ENCODE measurements around the gene PRRC1. TPM values are rescaled to one million over a fixed set of nuclear protein-coding genes. Genes with fewer than 3 reads are reported as not detected.

PRRC1 gene
- total RNA-seq, 4 donors from 2014 or later, result 34.1 to 60.9 (median 46.3) TPM

DNA sequence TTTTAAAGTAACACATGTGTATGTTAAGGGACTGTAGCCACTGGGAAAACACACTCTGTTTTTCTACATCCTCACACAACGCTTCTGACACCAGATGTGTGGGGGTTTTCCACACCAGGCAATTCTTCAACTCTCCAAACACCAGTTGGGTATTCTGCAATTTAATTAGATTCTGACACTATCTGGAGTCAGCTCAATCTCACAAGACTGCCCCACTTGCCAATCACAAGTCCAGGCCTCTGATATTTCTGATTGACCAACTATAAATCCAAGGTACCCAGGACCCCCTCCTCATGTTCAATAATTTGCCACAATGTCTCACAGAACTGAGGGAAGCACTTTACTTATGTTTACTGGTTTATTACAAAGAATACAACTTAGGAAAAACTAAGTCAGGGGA lies 70.9 kb downstream of the PRRC1 start:
- Histone ChIP-seq H3K27me3 (no peaks in the 10 kb centered on the region), H3K4me1 (no peaks in the 10 kb centered on the region), H3K27ac (no peak overlapping the region), H3K9me3 (no peaks in the 10 kb centered on the region), H3K36me3 (no peaks in the 10 kb centered on the region), H3K4me3 (no peak overlapping the region)
- no peak for TF ChIP-seq POLR2A (IDR thresholded peaks at IDR 0.05)
- TF ChIP-seq, protein P1, sequence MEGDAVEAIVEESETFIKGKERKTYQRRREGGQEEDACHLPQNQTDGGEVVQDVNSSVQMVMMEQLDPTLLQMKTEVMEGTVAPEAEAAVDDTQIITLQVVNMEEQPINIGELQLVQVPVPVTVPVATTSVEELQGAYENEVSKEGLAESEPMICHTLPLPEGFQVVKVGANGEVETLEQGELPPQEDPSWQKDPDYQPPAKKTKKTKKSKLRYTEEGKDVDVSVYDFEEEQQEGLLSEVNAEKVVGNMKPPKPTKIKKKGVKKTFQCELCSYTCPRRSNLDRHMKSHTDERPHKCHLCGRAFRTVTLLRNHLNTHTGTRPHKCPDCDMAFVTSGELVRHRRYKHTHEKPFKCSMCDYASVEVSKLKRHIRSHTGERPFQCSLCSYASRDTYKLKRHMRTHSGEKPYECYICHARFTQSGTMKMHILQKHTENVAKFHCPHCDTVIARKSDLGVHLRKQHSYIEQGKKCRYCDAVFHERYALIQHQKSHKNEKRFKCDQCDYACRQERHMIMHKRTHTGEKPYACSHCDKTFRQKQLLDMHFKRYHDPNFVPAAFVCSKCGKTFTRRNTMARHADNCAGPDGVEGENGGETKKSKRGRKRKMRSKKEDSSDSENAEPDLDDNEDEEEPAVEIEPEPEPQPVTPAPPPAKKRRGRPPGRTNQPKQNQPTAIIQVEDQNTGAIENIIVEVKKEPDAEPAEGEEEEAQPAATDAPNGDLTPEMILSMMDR (IDR thresholded peaks at IDR 0.05), result no peak
- DNase-seq, result no peak

DNA sequence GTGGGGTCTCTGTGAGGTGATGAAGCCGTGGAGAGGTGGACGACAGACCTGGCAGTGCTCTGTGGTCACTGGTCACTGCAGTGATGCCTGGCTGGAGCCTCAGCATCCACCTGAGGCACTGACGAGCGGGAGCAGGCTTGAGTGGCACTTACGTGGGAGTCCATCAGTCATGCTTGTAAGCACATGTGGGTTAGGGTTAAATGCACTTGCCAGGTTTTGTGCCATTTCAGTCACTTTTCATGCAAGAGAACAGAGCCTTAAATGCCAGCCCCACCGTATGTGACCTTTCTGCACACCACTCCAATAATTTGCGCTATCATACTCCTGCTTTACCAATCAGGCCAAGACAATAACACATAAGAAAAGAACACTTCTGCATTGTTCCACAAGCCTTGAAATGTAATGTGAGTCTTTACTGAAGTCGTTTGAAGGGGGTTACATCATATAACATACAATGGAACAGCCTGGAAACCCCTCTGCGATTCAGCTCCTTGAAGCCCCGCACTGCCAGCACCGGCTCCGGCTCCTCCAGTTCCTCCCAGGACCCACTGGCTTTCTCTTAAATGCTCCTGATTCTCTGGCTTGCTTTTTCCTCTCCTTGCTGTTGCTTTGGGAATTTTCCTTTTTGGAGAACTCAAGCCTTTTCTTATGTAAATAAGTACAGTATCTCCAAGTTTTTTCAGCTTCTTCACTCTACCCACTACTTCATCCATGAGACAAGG lies 72.0 kb downstream of the PRRC1 start:
- Histone ChIP-seq H3K4me1 (no peaks in the 10 kb centered on the region), H3K4me3 (no peak overlapping the region), H3K27ac (no peak overlapping the region), H3K27me3 (no peaks in the 10 kb centered on the region), H3K36me3 (no peaks in the 10 kb centered on the region), H3K9me3 (no peaks in the 10 kb centered on the region)
- TF ChIP-seq, protein P1 (IDR thresholded peaks at IDR 0.05), result no peak
- TF ChIP-seq POLR2A (IDR thresholded peaks at IDR 0.05), result no peak
- DNase-seq, result no peak

DNA sequence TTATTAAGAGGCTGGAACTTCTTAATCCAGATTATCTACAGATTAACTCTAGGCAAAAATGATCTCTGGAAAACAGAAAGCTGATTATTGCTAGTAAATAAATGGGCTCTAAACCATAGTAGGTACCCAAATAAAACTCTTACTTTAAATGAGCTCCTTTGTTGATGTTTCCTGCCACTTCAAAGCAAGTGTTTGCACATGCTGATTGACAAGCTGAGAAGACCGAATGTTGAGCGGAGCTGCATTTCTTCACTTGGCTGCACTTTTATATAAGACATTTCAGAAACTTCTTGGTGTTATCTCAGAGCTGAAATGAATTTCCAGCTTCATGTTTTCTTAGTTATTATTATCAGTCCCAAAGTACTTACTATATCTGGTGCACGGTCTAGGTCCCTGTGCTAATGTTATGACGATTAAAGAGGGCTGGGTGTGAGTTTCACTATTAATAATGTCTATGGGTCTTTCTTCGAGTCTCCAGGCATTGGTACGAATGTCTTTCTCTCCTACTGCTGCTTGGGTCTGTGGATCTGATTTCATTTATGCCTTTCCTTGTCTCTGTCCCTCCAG lies 72.8 kb downstream of the PRRC1 start:
- DNase-seq, result no peak
- Histone ChIP-seq H3K27ac (no peak overlapping the region), H3K4me1 (no peaks in the 10 kb centered on the region), H3K36me3 (no peaks in the 10 kb centered on the region), H3K27me3 (no peaks in the 10 kb centered on the region), H3K4me3 (no peak overlapping the region), H3K9me3 (no peaks in the 10 kb centered on the region)
- TF ChIP-seq, protein P1 (IDR thresholded peaks at IDR 0.05), result no peak
- TF ChIP-seq POLR2A (IDR thresholded peaks at IDR 0.05), result no peak

DNA sequence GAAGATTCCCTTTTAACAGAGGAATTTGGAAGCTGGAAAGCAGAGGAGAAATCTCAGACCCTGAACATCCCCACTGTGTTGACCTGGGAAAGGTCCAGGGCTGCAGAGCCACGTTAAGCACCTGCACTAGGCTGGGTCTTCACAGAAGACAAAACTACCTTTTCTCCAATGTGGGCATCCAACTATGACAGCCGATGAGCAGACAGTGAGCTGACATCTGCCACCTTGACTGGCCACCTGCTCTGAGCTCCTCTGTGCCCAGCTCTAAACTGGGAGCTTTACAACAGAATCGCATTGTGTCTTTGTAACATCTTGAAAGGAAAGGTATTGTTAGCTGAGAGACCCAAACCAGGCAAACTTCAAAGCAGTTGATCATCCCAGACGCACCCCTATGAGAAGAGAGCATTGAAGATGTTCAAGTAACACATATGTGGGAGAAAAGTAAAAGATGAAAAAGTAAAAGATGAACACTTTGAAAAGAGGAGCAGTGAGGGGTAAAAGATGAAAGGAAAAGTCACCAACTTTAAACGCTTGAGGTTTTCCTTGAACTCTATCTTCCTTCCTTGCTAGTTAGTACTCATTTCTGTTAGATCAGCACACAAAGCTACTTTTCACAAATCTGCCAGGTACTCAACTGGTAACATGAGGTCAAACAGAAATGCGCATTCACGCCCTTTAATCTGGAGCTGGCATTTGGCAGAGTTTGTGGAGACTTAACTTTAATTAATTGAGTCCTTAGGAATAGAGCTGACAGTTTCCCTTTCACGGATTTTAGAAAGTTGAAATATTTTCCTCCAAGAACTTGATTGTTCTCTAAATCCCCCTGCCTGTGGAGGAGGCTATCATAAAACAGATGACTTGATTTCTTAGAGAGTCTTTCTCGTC lies 78.3 kb downstream of the PRRC1 start:
- no peaks in the 10 kb centered on the region for H3K4me1 ChIP-seq
- H3K36me3 ChIP-seq, result no peaks in the 10 kb centered on the region
- H3K27me3 ChIP-seq, result no peaks in the 10 kb centered on the region
- TF ChIP-seq, protein P1 (IDR thresholded peaks at IDR 0.05), result no peak
- no peak for TF ChIP-seq POLR2A (IDR thresholded peaks at IDR 0.05)
- H3K9me3 ChIP-seq, result no peaks in the 10 kb centered on the region
- no peak overlapping the region for H3K4me3 ChIP-seq
- no peak for DNase-seq
- H3K27ac ChIP-seq, result no peak overlapping the region

DNA sequence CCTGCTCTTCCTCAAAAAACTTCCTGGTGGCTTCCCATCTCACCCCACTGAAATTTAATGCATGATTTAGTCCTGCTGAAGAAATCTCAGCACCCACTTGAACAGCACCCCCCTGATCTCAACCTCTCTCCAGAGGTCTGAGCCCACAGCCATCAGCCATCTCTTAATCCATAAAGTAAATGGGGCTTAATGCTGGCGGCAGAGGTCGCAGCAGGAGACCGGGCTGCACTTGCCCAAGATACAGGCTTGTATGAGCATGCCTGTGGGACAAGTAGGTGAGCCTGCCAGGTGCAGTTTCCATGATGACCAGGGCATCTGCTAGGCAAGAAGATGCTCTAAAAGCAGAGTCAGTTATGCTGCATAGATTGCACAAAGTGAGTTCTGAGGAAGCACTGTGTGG lies 79.1 kb downstream of the PRRC1 start:
- Histone ChIP-seq H3K27ac (no peak overlapping the region), H3K4me3 (no peak overlapping the region), H3K9me3 (no peaks in the 10 kb centered on the region), H3K36me3 (no peaks in the 10 kb centered on the region), H3K27me3 (no peaks in the 10 kb centered on the region), H3K4me1 (no peaks in the 10 kb centered on the region)
- no peak for DNase-seq
- no peak for TF ChIP-seq POLR2A (IDR thresholded peaks at IDR 0.05)
- TF ChIP-seq, protein P1 (IDR thresholded peaks at IDR 0.05), result no peak

Data from Peyer's patch (tissue), 4 donors.